ENCODE results near the gene PRKAA2.
"Not testable (repeated sequence)": the region's sequence is repeated elsewhere in the genome, so short reads cannot be mapped to it uniquely, and the experiment has no call there.

PRKAA2 gene

DNA sequence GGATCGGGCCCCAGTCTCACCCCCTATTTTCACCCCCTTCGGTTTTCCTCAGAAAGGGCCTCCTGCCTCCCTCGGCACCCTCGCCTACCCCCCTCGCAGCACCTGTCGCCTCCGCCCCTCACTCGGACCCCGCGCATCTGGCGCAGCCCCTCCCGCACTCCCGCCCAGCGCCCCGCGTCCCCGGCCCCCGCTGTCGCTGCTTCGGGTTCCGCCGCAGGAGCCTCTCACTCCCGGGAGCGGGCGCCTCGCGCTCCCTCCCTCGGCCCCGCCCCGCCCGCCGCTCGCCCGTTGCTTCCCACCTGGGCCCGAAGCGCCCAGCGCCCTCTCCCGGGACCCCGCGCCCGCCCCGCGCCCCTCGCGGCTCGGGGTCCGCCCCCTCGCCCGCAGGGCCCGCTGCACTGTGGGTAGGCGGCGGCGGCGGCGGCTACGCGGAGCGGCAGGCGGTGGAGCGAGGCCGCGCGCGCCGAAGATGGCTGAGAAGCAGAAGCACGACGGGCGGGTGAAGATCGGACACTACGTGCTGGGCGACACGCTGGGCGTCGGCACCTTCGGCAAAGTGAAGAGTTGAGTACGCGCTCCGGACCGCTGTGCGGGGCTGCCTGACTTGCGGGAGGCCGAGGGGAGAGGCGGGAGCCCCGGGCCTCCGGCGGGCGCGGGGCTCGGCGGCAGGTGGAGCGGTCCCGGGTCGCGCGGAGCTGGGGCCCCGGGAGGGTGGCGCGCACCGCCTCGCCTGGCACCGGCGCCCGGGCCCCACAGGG, at the start of gene PRKAA2:
Gene PRKAA2, plus strand, starts transcription at position 396 of the 758 bp plus-strand sequence. Its CDS starts 74 bp downstream, at position 470.
- peak; percentile 29 for DNase-seq

DNA sequence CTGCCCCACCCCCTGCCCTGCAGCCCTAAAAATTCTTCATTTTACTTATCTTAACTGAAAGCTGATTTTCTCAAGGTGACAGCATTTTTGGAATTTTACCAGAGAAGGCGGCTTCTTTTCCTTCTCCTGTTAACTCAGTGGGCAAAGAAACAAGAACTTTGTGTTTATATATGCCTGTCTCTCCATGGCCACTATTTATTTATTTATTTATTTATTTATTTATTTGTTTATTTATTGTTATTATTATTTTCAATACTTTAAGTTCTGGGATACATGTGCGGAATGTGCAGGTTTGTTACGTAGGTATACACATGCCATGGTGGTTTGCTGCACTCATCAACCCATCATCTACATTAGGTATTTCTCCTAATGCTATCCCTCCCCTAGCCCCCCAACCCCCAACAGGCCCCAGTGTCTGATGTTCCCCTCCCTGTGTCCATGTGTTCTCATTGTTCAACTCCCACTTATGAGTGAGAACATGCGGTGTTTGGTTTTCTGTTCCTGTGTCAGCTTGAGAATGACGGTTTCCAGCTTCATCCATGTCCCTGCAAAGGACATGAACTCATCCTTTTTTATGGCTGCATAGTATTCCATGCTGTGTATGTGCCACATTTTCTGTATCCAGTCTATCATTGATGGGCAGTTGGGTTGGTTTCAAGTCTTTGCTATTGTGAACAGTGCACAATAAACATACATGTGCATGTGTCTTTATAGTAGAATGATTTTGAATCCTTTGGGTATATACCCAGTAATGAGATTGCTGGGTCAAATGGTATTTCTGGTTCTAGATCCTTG, 49.5 kb upstream of the PRKAA2 start:
- not testable (repeated sequence) for DNase-seq

DNA sequence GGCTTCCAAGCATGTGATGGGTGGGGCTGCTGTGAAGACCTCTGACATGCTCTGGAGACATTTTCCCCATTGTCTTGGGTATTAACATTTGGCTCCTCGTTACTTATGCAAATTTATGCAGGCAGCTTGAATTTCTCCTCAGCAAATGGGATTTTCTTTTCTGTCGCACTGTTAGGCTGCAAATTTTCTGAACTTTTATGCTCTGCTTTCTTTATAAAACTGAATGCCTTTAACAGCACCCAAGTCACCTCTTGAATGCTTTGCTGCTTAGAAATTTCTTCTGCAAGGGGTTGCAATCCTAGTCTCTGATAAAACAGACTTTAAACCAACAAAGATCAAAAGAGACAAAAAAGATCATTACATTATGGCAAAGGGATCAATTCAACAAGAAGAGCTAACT, 35.0 kb upstream of the PRKAA2 start:
- DNase-seq, result not testable (repeated sequence)

DNA sequence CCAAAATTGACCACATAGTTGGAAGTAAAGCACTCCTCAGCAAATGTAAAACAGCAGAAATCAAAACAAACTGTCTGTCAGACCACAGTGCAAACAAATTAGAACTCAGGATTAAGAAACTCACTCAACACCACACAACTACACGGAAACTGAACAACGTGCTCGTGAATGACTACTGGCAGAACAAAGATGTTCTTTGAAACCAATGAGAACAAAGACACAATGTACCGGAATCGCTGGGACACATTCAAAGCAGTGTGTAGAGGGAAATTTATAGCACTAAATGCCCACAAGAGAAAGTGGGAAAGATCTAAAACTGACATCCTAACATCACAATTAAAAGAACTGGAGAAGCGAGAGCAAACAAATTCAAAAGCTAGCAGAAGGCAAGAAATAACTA, 34.3 kb upstream of the PRKAA2 start:
- DNase-seq, result not testable (repeated sequence)

DNA sequence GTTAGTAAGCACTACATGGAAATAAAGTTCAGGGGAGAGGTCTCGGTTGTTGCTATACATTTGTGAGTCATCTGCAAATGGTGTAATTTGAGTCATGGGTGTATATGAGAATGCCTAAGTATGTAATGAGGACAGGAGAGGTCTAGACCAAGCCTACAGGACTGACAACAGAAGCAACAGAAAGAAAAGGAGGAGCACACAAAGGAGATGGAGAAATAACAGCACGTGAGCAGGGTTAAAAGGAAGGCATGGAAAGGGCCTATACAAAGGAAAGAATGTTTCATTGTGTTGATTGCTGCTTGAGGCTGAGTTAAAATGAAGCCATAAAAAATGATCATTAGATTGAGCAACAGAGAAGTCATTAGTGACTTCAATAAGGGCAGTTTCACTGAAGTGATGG, 28.0 kb upstream of the PRKAA2 start:
- no peak for DNase-seq

DNA sequence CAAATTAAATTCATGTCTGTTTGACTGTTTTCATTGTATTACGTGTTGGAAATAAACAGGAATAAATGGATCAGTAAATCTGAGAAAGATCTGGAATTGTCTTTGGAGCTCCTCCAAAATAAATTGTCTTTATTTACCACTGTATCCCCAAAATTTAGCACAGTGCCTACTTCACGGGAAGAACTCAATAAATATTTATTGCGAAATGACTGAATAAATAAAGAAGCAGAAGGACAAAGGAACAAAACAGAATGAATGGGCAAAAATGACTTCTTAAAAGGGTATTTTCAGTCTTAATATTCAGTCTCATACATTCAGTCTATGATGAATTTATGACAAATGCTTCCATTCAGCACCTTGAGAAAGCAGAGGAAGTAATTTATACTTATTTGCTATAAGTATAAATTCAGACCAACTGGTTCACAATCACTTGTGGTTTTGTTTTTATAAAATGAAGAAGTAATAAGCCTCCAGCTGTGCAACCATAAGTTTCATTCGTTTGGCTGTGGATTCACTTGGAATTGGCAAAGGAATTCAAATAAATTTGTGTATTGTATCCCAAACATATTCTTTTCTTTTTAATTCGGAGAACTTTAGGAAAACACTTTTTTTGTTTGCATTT, 19.2 kb upstream of the PRKAA2 start:
- DNase-seq, result no peak

DNA sequence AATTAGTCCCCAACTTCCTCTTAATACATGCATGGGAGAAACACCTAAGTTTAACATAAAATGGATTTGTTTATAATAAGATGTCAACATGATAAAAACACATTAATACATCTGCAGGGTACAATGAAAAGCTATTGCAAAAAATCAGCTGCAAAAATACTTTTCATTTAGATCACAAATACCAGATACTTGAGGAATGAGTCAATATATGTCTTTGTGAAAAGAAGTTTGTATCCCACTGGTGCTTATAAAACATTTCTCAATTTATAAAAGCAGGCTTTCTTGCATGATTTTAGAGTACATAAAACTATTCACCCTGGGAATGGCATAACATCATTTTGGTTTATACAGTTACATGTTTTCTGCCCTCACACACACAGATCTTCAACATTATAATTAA, 18.6 kb upstream of the PRKAA2 start:
- no peak for DNase-seq

DNA sequence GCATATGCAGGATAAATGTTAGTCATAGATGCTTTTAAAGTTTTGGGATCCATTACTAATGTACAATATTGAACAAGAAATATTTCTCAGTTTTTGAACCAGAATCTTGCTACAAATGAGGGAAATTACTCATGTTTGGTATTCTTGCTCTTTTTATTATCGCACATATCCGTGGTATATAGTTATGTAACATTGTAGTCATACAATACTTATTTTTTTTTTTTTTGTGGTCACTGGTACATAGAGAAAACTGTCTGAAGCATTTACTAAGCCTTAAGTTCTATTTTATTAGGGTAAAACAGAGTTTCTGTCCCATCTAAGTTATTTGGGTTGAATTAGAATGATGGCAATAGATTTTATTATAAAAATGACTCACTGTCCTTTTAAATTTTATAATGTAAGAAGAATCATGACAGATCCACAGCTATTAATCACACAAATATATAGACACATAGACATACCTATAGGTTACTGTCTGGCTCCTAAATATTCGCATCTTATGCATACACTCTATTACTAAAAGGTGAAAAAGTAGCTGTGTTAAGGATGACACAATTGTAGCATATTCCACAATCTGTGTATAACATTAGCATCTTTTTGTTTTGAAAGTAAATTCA, 18.0 kb upstream of the PRKAA2 start:
- DNase-seq, result no peak

DNA sequence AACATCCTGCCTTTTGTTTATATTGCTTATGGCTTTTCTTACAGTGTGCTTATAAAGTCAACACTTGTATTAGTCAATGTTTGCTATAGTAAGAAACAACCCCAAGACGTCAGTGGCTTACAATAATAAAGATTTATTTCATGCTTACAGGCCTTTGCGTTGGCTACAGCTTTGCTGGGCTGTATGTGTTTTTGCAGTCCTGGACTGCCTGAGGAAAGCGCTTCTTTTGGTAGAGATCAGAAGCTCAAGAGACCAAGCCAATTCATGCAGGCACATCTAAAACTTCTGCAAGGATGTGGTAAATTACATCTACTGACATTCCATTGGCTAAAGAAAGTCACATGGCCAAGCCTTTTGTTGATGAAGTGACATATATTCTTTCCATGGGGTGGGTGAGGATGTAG, 17.5 kb upstream of the PRKAA2 start:
- DNase-seq, result no peak

DNA sequence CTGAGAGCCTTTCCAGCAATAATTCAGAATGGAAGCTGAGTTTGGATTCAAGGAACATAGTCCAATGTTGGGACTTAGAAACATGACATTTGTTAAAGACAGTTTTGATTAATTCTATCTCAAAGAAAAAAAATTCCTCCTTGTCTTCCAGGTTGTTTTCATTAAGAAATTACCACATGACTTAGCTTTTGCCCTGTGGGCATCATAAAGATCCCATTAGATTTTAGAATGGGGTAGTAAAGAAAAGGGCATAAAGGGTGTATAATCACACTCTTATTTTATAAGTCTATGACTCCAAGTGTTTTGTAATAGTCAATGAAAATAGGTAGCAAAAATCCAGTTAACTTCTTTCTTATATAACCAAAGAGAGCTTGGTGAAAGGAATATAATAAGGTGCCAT, 14.3 kb upstream of the PRKAA2 start:
- DNase-seq, result no peak

DNA sequence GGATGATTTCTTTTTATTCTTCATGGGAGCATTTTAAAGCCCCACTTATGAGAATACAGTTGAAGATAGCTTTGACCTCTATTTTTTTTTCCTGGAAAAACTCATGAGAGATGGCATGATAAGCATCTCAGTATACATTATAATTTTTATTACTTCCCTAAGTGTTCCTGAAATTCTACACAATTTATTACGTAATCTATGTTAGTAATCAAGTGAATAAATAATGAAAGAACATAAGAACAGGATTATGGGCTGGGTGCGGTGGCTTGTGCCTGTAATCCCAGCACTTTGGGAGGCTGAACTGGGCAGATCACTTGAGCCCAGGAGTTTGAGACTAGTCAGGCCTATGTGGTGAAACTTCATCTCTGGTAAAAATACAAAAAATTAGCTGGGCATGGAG, 13.2 kb upstream of the PRKAA2 start:
- DNase-seq, result no peak

DNA sequence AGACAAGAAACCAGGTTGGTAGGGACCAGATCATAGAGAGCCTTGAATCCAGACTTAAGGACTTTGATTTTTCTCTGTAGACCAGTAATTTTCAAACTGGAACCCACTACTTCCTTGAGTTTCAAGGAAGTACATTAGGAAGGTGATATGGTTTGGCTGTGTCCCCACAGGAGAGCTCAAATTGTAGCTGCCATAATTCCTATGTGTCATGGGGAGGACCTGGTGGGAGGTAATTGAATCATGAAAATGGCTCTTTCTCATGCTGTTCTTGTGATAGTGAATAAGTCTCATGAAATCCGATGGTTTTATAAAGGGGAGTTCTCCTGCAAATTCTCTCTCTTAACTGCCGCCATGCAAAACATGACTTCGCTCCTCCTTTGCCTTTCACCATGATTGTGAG, 10.1 kb upstream of the PRKAA2 start:
- no peak for DNase-seq

DNA sequence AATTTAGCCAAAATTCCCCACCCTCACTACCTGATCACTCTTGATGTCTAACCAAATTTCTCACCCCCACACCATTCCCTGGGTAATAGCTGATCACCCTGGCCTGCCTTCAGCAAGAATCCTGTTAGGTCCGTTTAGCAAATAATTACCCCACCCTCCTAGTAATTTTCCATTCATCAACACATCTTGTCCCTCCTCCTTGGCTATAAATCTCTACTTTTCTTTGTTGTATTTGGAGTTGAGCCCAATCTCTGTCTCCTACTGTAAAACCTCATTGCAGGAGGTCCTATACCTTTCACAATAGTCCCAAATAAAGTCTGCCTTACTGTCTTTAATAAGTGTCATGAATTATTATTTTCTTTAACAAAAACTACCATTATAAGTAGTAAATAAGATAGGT, 6.9 kb upstream of the PRKAA2 start:
- DNase-seq, result no peak

DNA sequence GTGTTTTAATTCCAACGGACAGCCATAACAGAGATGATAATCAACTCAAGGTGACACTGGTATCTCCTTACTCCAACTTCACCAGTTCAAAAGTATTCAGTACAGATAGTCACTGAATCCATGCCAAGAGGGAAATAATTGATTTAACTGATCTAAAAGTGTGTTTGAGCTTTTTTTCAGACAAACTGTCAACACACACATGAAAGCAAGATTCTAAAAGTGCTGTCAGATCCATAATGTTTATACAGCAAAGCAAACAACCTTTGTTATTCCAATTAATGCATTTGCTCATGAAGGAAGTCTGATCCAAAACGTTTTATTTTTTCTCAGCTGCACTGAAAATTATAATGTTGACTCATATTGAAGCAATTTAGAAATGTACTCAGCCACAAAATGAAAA, 5.9 kb upstream of the PRKAA2 start:
- DNase-seq, result no peak

DNA sequence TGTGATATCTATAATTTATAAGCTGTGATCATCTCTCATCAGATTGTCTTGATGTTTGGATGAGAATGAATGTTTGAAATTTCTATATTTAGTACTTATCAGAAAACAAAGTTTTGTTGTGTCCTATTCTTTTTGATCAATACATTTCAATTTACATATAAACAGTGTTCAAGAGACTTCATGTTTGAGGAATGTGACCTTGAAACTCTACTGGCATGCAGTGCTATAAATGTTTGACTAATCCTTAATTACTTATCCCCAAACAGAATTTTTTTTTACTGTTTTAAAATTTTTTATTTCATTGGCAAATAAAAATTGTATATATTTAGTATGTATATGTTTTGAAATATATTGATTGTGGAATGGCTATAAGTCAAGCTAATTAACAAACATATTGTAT, 1.5 kb upstream of the PRKAA2 start:
- no peak for DNase-seq

DNA sequence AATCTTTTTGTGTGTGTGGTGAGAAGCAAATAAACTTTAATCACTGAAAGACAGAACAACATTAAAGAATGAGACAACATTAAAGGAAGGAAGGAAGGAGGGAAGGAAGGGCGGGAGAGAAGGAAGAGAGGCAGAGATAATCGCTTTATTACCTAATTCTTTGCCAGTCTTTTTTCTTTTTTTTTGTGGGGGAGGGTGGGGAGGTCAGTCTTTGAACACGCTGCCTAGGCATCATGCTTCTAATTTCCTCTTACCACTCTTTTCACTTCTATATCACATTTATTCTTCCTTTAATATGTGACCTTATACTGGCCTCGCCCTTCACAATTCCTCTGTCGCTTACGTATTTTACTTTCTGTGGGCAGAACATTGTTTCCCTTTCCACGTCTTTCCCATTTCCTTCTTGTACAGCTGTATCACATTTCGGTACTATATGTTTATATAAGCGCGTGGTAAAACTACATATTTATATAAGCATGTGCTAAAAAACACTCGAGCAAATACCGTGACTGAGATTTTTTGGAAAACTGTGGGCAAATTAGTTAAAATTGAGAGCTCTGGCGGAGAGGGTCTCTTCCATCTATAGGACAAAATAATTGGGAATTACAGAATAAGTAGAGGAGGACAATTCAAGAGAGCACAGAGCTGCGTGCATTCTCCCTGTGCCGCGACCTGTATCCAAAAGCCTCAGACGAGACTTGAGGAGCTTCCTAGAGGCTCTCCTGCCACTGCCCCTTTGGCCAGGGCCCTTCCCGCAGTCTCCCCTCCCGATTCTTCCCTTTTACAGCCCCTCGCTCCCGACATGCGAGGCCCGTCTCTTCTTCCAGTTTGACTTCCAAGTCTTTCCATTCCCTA, 823 bp upstream of the PRKAA2 start:
- DNase-seq, result no peak

DNA sequence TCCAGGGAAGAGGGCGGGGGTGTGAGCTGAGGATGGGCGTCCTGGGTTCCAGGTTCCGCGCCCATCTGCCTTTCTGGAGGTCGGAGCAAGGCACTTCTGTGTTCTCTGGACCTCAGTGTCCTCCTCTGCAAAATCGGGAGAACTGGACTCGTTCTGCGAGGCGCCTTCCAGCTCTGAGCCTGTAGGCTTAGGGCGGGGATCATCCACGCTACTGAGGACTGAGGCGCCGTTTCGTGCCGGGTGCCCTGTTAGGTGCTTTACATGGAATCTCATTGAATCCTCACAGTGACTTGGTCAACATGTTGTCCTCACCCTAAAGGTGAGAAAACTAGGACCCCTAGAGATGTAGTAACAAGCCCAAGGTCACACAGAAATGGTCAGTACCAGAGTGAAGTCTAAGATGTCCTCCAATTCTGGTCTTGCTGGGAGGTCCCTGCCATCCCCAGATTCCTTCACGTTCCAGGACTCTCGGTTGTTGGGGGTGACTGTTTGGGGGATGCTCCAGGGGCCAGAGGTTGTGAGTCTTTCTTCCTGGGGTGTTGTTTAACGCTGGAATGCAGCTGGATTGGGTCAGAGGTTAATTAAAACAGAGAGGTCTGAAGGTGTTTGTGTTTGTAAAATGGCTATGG, 677 bp downstream of the PRKAA2 start:
- DNase-seq, result no peak

DNA sequence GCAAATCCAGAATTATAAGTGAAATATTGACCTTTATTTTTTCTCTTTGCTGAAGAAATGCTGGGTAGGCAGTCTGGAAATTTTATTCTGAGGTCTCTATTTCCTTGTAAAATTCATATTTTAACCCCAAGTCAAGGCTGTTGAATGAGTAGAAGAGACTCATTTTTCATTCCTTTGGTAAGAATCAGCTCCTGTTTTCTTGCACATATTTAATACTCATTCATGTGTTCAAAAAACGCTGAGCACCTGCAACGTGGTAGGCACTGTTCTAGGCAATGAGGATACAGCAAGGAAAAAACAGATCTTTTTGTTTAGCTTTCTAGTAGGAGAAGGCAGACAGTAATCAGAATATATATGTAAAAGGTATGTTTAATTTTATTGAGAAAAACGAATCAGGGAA, 1.5 kb downstream of the PRKAA2 start:
- no peak for DNase-seq

DNA sequence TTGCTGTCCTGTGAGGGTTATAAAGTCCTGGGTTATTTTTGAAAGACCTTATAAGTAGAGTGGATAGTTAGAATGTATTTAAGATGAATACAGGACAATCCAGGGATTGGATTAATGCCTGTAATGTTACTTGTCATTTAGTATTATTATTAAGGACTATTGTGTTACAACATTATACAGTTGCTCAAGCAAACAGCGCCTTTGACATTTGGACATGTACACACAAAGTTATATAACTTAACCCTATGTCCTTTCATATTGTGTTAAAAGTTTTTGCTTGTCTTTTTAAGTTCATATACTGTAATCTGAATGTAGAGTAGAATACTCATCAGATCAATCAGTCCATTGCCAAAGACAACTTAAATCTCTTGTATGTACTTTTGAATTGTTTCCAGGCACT, 2.0 kb downstream of the PRKAA2 start:
- no peak for DNase-seq

DNA sequence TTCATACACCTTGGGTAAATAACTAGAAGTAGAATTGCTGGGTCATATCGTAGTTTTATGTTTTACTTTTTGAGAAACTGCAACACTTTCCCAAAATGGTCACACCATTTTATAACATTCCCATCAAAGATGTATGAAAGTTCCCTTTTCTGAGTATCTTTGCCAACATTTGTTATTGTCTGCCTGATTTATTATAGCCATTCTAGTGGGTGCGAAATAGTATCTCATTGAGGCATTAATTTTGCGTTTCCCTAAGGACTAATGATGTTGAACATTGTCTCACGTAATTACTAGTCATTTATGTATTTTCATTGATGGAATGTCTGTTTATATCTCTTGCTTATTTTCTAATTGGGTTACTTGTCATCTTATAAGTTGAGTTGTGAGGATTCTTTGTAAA, 3.4 kb downstream of the PRKAA2 start:
- no peak for DNase-seq

DNA sequence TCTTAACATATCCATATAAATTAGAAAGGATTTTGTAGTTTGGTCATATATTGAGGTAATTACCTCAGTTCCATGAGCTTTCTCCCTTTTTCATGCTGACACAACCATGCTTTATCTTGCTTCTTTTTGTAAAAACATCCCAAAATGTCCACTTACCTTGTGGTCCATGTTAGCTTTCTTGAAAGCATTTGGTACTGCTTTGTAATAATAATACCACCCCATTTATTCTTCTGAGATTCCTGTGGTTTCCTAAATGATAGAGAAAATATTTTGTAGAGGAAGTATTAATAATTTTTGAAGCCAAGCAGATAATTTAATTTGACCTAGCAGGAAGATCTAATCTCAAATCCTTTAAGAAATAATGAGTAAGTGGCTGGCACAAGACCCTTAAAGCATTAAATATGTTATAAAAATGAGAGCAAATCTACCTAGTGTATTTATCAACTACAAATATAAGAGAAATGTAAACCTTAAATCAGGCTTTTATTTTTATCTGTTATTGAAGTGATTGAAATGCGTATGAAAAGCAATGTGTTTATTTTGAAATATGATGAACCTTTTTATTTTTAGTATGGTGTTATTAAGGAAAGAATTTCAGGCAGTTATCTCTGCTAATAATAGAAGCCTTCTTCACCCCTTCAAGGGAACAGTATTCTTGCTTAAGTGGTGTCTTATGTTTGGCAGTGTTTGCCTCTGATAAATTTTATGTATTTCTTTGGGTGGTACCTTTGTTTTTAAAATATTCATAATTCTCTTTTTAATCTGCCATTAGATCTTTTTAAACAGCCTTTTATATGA, 9.2 kb downstream of the PRKAA2 start:
- no peak for DNase-seq

Data from NCI-H1105 (cell line).